ENCODE measurements around the gene PTPA. TPM values are rescaled to one million over a fixed set of nuclear protein-coding genes. Genes with fewer than 3 reads are reported as not detected.

The PTPA gene
- 10 to 100 TPM; 88.3 to 97.7 TPM for total RNA-seq

DNA sequence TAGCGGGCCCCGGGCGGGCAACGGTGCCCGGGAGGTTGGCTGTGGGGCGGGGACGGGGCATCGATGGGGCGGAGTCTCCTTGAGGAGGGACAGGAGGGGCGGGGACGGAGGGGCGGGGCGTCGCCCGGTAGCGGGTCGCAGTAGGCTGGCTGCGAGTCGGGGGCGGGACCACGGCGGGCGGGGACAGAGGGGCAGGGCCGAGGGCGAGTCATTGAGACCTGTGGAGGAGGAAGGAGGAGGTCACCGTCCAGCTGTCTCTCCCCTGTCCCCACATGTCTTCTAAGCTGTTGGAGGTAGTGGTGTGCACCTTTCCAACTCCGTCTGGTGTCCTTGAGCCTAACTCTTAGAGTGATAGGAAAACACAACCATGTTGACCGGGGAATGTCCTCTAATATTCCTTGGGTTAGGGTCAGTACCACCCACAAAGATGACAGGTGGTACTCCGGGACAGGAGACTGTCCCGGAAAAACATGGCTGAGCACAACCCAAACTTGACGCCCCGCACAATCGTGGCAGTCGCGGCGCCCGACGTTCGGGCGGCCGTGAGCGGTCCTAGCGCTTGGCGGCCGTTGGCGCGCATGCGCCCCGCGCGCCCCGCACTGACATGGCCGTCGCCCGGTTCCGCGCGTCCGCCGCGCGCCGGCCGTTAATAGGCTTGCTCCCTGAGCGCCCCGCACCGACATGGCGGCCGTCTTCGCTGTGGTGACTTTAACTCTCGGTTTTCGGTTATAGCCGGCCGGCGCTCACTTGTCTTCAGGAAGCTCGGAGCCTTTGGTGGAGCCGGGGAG, at the start of gene PTPA, which contains the start of gene CRAT:
Gene PTPA, plus strand, starts transcription at position 676 of the 788 bp plus-strand sequence. CDS start 186 bp downstream, outside the sequence.
Gene CRAT, minus strand, starts transcription at position 54 of the 788 bp plus-strand sequence. CDS start 284 bp downstream, outside the sequence.
- Mint-ChIP-seq H3K36me3 (ENCODE audit: low read depth) (peaks cover 3% of the 10 kb centered on the region), H3K9me3 (no peaks in the 10 kb centered on the region), H3K4me1 (peaks cover 39% of the 10 kb centered on the region), H3K27ac (peak within 1 kb of the TSS; percentile 94), H3K27me3 (no peaks in the 10 kb centered on the region), H3K4me3 (peak within 1 kb of the TSS; percentile 96)
- CTCF ChIA-PET: interaction anchor here (0.5 to 1.6 kb wide), 5 partner anchors 8 to 894 kb away, joined by 3 to 9 read pairs (median 3); partner anchors contain the start of gene NTMT1
- POLR2A ChIA-PET: interaction anchor here (1.0 to 1.7 kb wide), 12 partner anchors 10 to 531 kb away, joined by 3 to 9 read pairs (median 4); partner anchors contain the start of genes ASB6, DOLPP1, MIGA2 and NTMT1
- DNase-seq: peak; percentile 97

DNA sequence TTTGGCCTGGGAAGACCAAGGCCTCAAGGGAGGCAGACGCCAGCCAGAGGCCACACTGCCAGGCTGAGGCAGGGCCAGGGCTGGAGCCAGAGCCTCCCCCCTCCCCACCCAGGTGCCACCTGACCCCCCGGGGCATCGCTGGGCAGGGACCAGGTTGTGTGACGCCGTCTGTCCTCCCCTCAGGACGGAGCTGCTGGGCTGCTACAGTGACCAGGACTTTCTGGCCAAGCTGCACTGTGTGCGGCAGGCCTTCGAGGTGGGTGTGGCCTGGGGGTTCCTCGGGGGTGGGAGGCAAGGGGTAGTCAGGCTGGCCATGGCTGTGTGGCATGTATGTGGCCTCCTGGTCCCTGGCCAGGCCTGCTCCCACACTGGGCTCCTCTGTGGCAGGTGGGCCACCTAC, 48.2 kb upstream of the PTPA start:
- ChIA-PET CTCF (no interaction called here), POLR2A (no interaction called here)
- Mint-ChIP-seq H3K27me3 (no peaks in the 10 kb centered on the region), H3K4me1 (peaks cover under 1% of the 10 kb centered on the region), H3K9me3 (no peaks in the 10 kb centered on the region), H3K36me3 (ENCODE audit: low read depth) (peaks cover 20% of the 10 kb centered on the region), H3K27ac (no peak overlapping the region), H3K4me3 (no peak overlapping the region)
- no peak for DNase-seq

DNA sequence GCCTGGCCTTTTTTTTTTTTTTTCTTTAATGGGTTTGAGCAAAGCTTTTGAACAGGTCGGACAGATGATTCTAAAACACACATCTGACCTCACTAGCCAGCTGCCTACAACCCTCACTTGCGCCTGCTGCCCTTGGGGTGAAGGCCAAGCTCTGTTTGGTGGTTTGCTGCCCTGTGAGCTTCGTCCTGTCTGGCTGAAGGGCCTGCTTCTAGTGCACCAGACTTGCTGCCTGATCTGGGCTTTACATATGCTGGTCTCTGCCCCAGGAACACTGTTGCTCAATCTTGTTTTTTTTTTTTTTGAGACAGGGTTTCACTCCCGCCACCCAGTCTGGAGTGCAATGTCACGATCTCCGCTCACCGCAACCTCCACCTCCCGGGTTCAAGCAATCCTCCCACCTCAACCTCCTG, 46.7 kb upstream of the PTPA start:
- Mint-ChIP-seq H3K36me3 (ENCODE audit: low read depth) (peaks cover 25% of the 10 kb centered on the region), H3K4me3 (no peak overlapping the region)
- CTCF ChIA-PET: interaction anchor here (0.7 kb wide), 1 partner anchor 54 kb away, joined by 4 read pairs; no protein-coding TSS in a partner anchor

DNA sequence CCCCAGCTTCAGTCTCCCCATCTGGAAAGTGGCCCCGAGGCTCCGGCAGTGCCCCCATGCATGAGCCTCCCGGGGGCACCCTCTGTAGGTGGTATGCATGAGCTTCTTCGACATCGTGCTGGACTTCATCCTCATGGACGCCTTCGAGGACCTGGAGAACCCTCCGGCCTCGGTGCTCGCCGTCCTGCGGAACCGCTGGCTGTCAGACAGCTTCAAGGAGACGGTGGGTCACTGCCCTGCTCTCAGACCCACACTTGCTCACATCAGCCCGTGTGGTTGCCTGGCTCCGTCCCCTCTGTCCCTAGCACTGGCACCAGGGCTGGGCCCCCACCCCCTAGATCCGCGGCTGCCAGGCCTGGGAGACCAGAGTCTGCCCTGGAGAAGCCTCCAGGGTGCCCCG, 43.1 kb upstream of the PTPA start:
- Mint-ChIP-seq H3K27ac (no peak overlapping the region), H3K9me3 (no peaks in the 10 kb centered on the region), H3K27me3 (no peaks in the 10 kb centered on the region), H3K36me3 (ENCODE audit: low read depth) (peaks cover 23% of the 10 kb centered on the region), H3K4me3 (no peak overlapping the region), H3K4me1 (peaks cover 26% of the 10 kb centered on the region)
- POLR2A ChIA-PET: interaction anchor here (0.7 to 4.6 kb wide), 4 partner anchors 9 to 104 kb away, joined by 3 to 25 read pairs (median 3); partner anchors contain the start of genes DOLPP1 and SH3GLB2
- CTCF ChIA-PET: no interaction called here
- no peak for DNase-seq

More for the DNA sequence above, 46.7 kb upstream of the PTPA start:
- POLR2A ChIA-PET: interaction anchor here (1.7 kb wide), 1 partner anchor 16 kb away, joined by 5 read pairs; the partner anchor contains the start of gene DOLPP1
- H3K27me3 Mint-ChIP-seq: no peaks in the 10 kb centered on the region
- no peaks in the 10 kb centered on the region for H3K9me3 Mint-ChIP-seq
- peaks cover 13% of the 10 kb centered on the region for H3K4me1 Mint-ChIP-seq
- DNase-seq: no peak
- no peak overlapping the region for H3K27ac Mint-ChIP-seq

DNA sequence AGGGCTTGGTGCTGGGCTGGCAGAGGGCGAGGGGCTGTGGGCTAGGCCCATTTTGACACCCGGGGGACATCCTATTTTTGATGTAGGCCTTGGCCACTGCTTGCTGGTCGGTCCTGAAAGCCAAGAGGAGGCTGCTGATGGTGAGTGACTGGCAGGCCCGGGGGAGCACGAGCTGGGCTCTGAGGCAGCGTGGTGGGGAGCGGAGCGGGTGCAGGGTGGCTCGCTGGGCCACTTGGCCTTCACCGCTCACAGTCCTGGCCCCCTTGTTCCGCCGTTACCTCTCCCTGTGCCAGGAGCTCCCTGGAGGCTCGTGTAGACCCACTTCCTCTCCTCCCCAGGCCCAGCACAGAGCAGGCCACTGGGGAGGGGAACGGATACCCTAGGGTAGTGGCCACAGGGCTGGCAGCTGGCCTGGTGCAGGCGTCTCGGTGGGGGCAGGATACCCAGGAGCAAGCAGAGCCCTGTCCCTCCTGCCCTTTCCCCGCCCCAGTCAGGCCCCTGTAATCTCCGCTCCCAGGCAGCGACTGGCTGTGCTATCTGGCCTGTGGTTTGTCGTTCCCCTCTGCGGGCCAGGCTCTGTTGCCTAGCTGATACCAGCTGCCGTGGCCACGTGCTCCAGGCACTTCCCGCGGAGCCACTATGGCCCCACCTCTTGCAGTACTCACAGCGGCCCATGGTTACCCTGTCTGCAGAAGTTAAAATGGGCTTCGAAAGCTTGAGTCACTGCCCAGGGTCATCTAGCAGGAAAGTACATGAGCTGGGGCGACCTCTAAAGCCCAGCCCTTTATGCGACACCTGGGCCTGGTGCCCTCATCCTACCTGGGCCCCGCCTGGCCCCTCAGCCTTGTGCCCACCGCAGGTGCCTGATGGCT, 42.0 kb upstream of the PTPA start:
- peaks cover 18% of the 10 kb centered on the region for H3K36me3 Mint-ChIP-seq (ENCODE audit: low read depth)
- ChIA-PET CTCF (no interaction called here), POLR2A (interaction anchor here (0.9 to 4.6 kb wide), 3 partner anchors 12 to 517 kb away, joined by 3 to 25 read pairs (median 5); partner anchors contain the start of genes DOLPP1, SH3GLB2 and SPTAN1)
- no peaks in the 10 kb centered on the region for H3K27me3 Mint-ChIP-seq
- no peak overlapping the region for H3K4me3 Mint-ChIP-seq
- H3K27ac Mint-ChIP-seq: peak overlapping the region; percentile 58
- H3K4me1 Mint-ChIP-seq: peaks cover 36% of the 10 kb centered on the region
- peak; percentile 74 for DNase-seq
- H3K9me3 Mint-ChIP-seq: no peaks in the 10 kb centered on the region

GRCh38 chr9:129069862-129070641, 41.2 kb upstream of the PTPA start:
- Mint-ChIP-seq H3K4me1 (peaks cover 39% of the 10 kb centered on the region), H3K9me3 (no peaks in the 10 kb centered on the region), H3K36me3 (ENCODE audit: low read depth) (peaks cover 15% of the 10 kb centered on the region), H3K4me3 (no peak overlapping the region), H3K27me3 (no peaks in the 10 kb centered on the region), H3K27ac (no peak overlapping the region)
- ChIA-PET CTCF (no interaction called here), POLR2A (interaction anchor here (1.5 to 4.6 kb wide), 2 partner anchors 11 to 517 kb away, joined by 5 to 25 read pairs; partner anchors contain the start of genes DOLPP1 and SPTAN1)
- DNase-seq: no peak

DNA sequence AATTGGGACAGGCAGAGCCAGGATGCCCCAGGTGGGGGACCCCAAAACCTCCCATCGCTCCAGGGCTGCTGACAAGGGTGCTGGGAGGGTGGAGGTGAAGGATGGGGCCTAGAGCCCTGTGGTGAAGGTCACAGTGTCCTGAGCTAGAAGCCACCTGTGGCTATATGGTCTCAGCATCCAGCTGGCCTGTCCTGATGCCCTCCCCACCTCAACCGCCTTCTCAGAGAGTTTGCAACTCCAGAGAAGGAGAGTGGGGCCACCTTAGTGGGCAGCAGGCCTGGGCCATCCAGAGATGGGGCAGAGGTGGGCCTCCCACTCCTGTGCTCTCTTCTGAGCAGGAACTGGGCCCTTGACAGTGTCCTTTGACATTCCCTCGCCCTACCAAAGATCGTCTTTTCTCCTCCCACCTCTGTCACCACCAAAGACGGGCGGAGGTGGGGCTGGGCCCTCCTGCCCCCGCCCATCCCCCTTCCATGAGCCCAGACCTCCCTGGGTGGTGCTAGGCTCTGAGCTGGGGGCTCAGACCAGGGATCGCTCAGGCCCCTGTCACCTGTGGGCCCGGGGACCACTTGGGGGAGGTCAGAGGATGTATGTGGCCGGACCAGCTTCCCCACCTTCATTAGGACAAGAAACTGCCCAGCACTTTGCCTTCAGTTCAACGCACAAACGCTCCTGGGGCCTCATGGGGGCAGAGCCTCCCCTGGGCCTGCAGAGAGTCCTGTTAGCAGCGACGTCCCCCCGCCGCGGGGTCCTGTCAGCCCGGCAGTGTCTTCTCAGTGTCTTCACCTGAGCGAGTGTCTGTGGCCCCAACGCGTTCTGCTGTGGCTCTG, 40.3 kb upstream of the PTPA start:
- no peak overlapping the region for H3K4me3 Mint-ChIP-seq
- H3K4me1 Mint-ChIP-seq: peaks cover 39% of the 10 kb centered on the region
- DNase-seq: no peak
- H3K9me3 Mint-ChIP-seq: no peaks in the 10 kb centered on the region
- ChIA-PET CTCF (no interaction called here), POLR2A (interaction anchor here (0.9 to 4.6 kb wide), 2 partner anchors 10 to 33 kb away, joined by 3 to 25 read pairs; partner anchors contain the start of gene DOLPP1)
- H3K36me3 Mint-ChIP-seq (ENCODE audit: low read depth): peaks cover 10% of the 10 kb centered on the region
- no peaks in the 10 kb centered on the region for H3K27me3 Mint-ChIP-seq
- H3K27ac Mint-ChIP-seq: no peak overlapping the region

- H3K27me3 Mint-ChIP-seq: no peaks in the 10 kb centered on the region
- POLR2A ChIA-PET: interaction anchor here (0.9 to 4.6 kb wide), 2 partner anchors 10 to 34 kb away, joined by 3 to 25 read pairs; partner anchors contain the start of gene DOLPP1
- H3K36me3 Mint-ChIP-seq (ENCODE audit: low read depth): peaks cover 8% of the 10 kb centered on the region
- H3K9me3 Mint-ChIP-seq: no peaks in the 10 kb centered on the region
- CTCF ChIA-PET: interaction anchor here (0.5 kb wide), 1 partner anchor 100 kb away, joined by 3 read pairs; no protein-coding TSS in a partner anchor
- peak overlapping the region; percentile 52 for H3K27ac Mint-ChIP-seq
- DNase-seq: peak; percentile 54
- H3K4me1 Mint-ChIP-seq: peaks cover 39% of the 10 kb centered on the region
- no peak overlapping the region for H3K4me3 Mint-ChIP-seq
Observed at GRCh38 chr9:129071526-129072126, 39.6 kb upstream of the PTPA start.

- ChIA-PET POLR2A (interaction anchor here (0.9 to 4.6 kb wide), 2 partner anchors 9 to 35 kb away, joined by 3 to 25 read pairs; partner anchors contain the start of gene DOLPP1), CTCF (interaction anchor here (0.5 kb wide), 1 partner anchor 100 kb away, joined by 3 read pairs; no protein-coding TSS in a partner anchor)
- no peaks in the 10 kb centered on the region for H3K27me3 Mint-ChIP-seq
- H3K9me3 Mint-ChIP-seq: no peaks in the 10 kb centered on the region
- no peak overlapping the region for H3K4me3 Mint-ChIP-seq
- H3K27ac Mint-ChIP-seq: peak overlapping the region; percentile 52
- H3K4me1 Mint-ChIP-seq: peaks cover 39% of the 10 kb centered on the region
- no peak for DNase-seq
- peaks cover 8% of the 10 kb centered on the region for H3K36me3 Mint-ChIP-seq (ENCODE audit: low read depth)
Observed at GRCh38 chr9:129072171-129072570, 39.0 kb upstream of the PTPA start.

GRCh38 chr9:129073404-129073803, 37.8 kb upstream of the PTPA start:
- Mint-ChIP-seq H3K27ac (peak overlapping the region; percentile 74), H3K4me1 (peaks cover 37% of the 10 kb centered on the region), H3K4me3 (no peak overlapping the region), H3K9me3 (no peaks in the 10 kb centered on the region), H3K36me3 (ENCODE audit: low read depth) (peaks cover 7% of the 10 kb centered on the region), H3K27me3 (no peaks in the 10 kb centered on the region)
- ChIA-PET CTCF (interaction anchor here (1.5 kb wide), 1 partner anchor 58 kb away, joined by 4 read pairs; no protein-coding TSS in a partner anchor), POLR2A (no interaction called here)
- no peak for DNase-seq

- H3K27ac Mint-ChIP-seq: no peak overlapping the region
- POLR2A ChIA-PET: no interaction called here
Observed at GRCh38 chr9:129074106-129074505, 37.1 kb upstream of the PTPA start.

More at GRCh38 chr9:129074106-129074505, 37.1 kb upstream of the PTPA start:
- peaks cover 31% of the 10 kb centered on the region for H3K4me1 Mint-ChIP-seq
- H3K36me3 Mint-ChIP-seq (ENCODE audit: low read depth): peaks cover 2% of the 10 kb centered on the region
- DNase-seq: no peak
- CTCF ChIA-PET: interaction anchor here (1.5 kb wide), 1 partner anchor 58 kb away, joined by 4 read pairs; no protein-coding TSS in a partner anchor
- H3K9me3 Mint-ChIP-seq: no peaks in the 10 kb centered on the region
- H3K4me3 Mint-ChIP-seq: no peak overlapping the region
- H3K27me3 Mint-ChIP-seq: no peaks in the 10 kb centered on the region

Measured in activated CD4-positive, alpha-beta memory T cell treated with anti-CD3 and anti-CD28 coated beads, Interleukin-2, amount 10 ng/mL, durations not matched to agents 7 days and 5 days (primary cell).